Measurements from ENCODE around the gene BZW2. TPM values are rescaled to one million over a fixed set of nuclear protein-coding genes. Genes with fewer than 3 reads are reported as not detected.

Gene BZW2
- polyA plus RNA-seq (2013, experiment 1 of 2; ENCODE audit: insufficient read length): 73.2 TPM
- polyA plus RNA-seq (2013, experiment 2 of 2; ENCODE audit: insufficient read length): 81.3 TPM

DNA sequence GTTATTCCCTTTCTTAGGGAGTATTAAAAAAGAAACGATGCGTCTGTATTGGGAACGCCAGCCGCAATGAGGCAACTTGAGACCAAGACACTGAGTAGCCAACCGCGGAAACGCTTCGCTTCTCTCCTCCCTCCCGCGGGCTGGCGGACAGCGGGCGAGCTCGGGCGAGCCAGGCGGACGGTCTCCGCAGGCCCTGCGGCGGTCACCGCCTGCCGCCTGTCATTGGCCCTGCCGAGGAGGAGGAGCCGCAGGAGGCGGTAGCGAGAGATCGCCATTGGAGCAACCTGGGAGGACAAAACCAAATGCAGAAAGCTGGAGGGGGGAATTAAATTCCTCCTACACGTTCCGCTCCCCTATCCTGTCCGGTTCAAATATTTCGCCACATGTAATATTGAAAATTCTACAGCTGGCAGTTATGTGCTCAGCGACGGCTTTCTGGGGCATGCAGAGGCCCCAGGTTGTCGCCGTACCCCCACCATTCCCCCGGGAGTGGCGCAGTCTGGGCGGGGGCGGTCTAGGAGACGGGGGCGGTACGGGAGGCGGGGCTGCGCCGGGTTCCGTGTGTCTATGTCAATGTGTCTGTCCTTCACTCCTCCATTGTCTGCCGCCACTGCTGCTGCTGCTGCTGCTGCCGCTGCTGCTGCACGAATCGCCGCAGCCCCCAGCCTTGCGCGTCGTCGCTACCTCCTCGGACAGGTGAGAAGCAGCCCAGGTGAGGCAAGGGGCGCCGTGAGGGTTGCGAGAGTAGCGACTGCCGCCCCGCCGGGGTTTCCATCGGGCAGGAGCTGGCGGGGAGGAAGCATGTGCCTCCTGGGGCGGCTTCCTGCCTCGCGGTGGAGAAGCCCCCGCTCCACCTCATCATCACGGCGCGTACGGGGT lies at the start of gene BZW2, which contains the start of gene ANKMY2:
Gene BZW2 (plus strand): TSS at position 589 of the 879 bp plus-strand sequence. CDS start 19,263 bp downstream, outside the sequence.
Gene ANKMY2 (minus strand): TSS at position 162 of the 879 bp plus-strand sequence. CDS start 181 bp downstream, outside the sequence.
- DNase-seq: peak; percentile 98

DNA sequence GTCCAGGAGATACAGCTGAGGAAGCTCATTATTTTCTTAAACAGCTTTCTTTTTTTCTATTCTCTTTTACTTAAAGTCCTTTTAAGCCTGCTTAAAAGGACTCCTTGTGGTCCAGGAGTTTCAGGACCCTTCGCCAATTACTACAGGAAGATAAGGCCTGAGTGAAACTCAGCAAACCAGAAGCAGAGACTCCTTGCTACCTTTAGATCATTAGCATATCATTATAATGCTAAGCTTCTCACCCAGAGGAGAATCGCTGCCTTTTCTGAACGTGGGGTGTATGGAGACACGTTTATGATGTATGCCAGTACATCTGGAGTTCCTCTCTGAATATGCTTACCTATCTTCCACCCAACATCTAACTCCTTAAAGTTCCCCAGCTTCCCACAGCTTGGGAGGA lies 48.0 kb upstream of the BZW2 start:
- DNase-seq: no peak

DNA sequence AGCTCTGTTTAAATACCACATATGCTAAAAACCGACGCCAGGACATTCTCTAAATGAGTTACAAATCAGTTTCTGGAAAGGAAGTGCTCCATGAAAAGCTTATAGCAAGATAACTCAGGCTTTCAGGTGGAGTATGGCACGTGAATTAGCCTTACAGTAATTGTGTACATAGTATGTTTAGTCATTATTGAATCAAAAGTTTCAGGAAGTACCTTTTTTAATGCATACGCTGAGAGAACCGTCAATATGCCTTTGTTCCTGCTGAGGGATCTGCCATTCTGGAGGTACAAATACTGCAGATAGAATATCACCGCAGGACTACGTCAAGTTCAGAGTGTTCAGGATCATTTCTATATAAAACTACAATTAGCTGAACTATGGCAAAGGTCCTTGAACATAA lies 46.1 kb upstream of the BZW2 start:
- no peak for DNase-seq

DNA sequence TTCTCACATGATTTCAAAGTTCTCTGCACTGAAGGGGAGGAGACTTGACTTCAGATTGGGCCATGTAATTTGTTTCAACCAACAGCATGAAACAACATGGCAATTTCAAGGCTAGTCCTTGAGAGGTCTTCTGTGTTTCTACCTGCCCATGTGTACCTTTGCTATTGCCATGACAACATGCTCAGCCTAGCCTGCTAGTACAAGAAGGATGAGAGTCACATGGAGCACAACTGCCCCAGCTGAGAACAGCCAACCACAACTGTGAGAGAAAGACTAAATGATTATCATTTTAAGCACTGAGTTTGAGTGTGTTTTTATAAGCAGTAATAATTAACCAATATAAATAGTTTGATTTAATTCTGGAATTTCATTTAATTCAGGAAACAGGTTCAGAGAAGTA lies 42.3 kb upstream of the BZW2 start:
- DNase-seq: no peak

DNA sequence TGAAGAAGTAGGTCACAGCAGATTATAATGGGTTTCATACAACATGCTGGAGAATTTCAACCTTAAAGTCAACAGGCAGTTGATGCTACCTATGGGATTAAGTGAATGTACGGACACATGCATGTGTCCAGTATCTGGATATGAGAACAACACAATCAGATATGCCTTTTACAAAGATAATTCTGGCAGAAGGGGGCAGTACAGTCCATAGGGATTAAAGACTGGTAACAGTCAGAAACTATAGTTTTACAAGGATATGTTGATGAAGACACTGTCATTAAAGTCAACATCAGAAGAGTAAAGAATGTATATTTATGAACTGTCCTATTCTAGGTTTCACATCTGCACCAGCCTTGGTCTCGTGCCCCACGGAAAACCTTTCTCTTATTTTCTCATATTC lies 41.9 kb upstream of the BZW2 start:
- DNase-seq: peak; percentile 9

DNA sequence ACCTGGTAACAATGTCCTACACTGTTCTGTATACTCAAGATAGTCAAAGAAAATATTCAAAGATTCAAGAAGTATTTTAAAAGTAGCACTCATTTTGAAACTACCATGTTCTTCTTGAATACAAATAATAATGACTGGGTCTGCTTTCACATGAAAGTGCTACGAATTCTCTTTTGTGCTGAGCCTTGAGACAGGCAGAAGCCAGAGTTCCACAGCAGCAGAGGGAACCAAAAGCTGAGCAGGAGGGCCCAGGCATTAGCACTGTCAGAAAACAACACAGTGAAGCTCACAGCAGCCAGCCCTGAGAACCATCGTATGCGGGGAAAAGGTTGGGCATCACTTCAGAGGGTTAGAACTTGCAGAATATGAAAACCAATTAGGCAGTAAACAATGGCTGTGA lies 39.3 kb upstream of the BZW2 start:
- no peak for DNase-seq

DNA sequence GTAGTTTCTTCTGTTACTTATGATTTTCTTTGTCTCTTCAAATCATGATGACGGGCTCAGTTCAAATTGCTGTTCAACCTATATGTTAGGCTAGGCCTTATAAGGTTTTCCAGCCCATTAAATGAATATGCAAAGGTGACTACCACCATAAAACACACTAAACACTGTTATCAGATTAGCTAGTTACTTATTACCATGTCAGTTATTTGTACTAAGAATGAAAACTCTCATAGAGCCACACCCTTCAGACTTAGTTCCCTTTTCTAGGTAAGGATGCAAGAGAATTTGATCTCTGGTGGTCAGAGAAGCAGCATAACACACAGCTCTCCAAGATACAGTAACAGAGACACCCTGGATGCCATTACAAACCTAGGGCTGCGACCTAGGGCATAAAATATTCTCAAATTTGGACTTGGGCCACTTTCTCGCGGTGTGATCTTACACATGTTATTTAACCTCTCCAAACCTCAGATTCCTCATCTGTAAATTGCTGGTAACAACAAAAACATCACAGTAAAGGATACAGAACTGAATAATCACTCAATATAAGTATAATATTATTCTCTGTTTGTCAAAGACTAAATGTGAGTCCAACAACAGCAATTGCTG lies 36.0 kb upstream of the BZW2 start:
- DNase-seq: no peak

DNA sequence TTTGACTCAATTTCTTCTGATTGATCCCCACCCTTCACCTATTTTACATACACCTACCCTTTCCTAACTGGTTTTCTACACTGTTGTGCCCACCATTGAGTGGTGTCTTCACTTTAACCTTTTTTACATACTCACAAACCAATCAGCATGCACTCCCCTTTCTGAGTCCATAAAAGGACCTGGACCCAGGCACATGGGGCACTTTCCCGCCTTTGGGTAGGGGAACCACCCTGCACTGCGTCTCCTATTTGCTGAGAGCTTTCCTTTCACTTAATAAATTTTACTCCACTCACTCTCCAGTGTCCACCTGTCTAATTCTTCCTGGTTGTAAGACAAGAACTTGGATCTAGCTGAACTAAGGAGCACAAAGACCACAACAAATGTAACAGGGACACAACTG lies 34.3 kb upstream of the BZW2 start:
- DNase-seq: no peak

DNA sequence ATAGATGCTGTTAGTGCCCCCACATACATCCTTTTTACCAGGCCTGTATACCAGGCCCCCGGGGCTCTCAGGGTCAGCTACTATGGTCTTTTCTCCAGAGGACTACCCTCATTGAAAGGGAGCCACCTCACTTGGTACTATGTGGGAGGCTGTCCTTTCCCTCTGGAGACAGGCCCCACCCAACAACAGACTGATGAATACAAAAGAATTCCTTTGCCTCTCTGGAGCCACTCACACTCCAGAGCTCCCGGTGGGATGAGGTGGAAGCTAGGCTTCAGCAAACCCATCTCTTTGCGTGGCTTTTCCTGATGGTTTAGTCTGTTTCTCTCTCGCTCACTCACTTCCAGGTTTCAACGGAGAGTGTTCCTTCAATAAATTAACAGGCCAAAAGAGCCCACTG lies 30.8 kb upstream of the BZW2 start:
- no peak for DNase-seq

DNA sequence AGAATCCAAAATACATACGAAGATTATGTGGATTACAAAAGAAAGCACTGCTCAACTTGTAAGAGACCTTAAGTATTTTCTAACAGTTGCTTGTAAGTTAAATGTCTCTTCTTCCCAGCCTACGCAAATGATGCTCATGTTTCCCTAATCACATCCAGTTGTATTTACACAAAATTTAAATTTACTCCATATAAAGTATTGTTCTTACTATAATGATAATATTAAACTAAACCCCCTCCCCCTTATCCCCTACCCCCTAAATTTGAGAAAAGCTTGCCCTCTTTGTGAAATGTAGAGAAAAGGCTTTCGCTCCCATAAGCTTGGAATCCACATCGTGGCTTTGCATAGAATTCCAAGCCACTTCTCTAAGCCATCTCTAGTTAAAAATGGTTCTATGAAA lies 29.9 kb upstream of the BZW2 start:
- no peak for DNase-seq

DNA sequence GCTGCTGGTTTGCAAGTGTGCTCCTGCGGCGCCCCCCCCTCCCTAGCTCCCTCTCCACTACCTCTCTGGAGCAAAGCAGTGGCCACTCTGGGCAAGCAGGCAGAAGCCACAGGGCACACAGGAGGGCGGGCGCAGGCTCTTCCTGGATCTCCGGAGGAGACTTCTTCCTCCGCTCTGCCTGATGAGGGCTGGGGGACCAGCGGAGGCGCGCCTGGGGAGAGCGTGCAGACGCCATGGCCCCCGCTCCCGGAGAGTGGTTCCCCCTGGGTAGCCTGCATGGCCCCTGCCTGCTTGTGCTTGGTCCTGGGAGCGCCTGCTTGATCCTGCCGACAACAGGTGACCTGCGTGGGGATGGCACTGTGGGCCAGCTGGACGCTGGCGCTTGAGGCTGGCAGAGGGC lies 29.4 kb upstream of the BZW2 start:
- no peak for DNase-seq

DNA sequence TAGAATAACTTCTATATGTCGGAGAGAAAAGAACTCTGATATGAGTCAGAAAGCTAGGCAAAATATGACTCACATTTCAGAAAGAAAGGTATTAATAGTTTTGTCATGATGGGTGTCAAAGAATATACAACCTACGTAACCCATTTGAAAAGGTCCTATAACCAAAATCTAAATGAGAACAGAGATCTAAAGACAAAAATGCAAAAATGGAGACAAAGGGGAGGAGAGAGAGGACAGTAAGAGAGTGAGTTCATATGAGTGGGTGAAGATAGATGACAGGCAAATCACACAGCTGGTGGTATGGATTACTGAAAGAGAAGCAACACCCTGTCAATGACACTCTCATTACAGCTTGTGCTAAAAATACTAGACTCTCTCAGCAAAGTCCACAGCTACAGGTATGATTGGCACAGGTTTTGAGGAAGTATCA lies 26.0 kb upstream of the BZW2 start:
- DNase-seq: no peak

DNA sequence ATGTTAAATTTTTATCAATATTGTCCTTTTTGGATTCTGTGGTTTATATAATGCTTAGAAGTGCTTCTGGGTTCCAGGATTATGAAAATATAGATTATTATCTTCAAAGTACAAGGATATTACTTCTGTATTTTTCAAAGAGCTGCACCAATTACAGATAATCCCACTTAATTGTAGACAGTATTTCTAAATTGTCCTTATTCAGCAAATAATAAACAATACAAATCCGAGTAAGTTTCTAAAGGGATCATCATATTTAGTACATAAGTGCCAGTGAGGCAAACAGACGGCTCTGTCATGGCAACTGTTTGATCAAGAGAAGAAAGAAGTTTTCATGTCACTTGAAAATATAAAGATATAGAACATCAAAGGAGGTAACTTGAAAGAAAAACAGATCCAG lies 19.6 kb upstream of the BZW2 start:
- no peak for DNase-seq

DNA sequence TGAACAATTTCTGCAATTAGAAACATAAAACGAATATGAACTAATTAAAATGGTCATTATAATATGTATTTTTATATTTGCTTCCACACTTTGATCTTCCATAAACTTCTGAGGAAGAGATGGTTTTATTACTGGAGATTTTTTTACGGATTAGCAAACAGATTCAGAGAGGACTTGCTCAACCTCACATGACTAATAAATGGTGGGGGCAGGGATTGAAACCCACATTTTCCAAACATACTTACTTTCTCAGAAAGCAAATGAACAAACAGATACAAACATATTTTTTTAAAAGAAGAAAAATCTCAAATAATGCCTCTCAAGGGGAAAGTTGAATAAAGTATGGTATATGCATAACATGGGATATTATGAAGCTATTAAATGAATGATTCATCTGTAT lies 18.7 kb upstream of the BZW2 start:
- DNase-seq: peak; percentile 10

DNA sequence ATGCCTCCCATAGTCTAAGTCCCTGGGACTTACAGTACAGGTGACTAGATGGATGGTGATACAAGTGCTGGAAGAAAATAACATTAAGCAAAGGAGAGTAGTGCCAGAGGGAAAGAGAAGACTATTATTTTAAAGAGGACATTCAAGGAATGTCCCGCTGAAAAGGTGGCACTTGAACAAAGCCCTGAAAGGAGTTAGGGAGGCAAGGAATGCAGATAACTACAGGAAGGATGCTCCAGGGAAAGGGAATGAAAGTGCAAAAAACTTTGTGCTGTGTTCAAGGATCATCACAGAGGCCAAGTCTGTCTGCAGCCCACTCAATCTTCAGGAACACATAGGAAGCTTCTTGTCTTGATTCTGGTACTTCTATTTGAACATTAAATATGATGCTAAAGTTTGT lies 15.3 kb upstream of the BZW2 start:
- DNase-seq: no peak

DNA sequence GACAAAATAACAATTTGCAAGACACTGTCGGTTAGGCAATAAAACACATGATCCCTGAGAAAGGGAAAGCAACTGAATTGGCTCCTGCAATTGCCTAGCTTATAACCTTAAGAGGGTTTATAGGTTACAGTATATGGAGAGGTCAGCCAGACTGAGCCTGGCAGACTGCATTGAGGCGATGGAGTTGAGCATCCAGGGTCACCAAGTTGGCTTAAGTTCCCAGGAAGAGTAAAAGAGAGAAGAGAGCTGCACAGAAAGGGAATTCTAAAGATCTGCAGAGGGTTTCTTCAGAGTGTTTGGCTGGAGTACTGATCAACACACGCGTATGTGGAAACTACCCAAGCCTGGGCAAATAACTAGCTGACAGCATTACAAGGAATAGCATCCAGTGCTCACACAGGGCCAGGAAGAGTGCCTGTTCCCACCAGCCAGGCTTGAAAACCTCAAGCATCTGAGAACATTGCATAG lies 11.7 kb upstream of the BZW2 start:
- DNase-seq: no peak

DNA sequence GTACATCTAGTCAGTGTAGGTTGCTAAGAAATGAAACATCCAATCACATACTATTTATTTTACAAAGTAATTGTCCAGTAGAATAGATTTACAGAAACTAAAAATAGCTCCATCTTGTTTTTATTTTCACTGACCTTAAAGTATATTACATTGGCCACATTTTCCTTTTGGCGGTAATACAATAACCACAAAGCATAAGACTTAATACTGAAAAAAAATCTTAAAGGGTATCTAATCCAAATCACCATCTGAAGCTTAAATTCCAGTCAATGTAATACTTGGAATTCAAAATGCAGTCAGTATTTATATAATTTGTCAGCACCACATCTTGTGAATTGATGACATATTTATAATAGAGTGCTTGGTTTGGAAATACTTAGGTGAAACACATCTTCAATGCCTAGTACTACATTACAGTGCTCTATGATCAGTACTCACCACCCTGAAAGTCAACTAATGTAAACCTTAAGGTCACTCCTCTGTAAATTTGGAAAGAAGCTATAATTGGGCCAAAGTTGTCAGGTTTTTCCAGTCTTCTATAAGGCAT lies 9.4 kb upstream of the BZW2 start:
- DNase-seq: peak; percentile 50

DNA sequence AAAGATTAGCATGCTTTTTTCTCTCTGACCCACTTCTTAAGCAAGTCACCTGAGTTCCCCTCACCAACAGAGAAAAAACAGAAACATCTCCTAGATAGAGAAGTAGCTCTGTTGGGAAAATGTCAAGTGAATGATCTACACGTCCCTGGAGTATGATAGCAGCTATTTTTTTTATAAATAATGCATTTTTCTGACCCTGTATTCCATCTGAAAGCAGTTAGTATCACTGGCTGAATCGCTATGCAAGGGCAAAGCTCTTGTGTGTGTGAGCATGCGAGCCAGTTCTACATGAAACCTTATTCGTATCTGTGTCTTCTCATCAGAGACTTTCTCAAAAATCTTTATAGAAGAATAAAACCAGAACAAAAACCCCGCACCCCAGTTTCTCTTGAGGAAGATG lies 8.6 kb upstream of the BZW2 start:
- no peak for DNase-seq

DNA sequence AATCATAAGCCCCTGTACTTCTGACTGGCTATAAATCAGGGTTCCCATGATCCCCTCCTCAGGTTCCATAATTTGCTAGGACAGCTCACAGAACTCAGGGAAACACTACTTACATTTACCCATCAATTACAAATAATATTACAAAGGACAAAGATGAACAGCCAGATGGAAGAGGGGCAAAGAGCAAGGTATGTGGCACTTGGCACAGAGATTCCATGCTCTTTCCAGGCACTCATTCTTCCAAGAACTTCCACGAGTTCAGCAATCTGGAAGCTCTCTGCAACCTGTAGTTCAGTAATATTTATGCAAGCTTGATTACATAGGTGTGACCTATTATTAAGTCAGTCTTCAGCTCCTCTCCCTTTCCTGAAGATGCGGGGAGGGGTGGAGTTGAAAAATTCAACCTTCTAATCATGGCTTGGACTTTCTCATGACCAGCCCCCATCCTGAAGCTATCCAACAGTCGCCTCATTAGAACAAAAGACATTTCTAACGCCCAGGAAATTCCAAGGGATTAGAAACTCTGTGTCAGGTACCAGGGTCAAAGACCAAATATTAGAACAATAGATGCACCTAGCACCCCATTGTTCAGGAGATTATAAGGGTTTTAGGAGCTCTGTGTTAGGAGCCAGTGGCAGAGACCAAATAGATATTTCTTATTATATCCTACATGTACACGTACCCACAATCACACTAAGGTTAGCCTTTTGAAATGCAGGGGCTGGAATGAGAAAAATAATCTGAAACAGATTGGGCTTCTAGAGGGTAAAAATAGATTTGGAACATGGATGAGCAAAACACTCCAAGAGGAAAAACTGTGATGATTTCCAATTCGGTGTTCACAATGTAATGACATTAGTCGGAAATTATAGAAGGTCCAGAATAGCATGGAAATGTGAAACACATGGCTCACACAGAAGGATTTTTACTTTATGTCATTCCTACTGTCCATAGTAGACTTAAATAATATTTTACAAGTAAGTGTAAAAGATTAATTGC lies 7.4 kb upstream of the BZW2 start:
- no peak for DNase-seq

DNA sequence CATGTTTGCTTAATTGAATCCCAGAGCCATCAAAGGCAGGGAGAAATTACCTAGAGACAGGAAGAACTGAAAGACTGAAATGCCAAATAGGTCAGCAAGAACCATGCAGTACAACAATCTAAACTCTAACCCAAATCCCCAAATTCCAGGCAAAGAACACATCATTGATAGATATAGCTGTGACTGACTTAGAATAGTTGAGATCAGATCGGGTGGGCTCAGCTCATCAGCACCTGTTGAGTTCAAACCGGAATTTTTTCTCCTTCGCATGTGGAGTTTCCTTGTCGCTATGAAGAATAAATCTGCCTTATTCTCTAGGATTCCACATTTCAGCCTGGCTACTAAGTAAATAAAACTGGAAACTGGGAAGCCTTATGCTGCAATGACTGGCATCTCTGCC lies 1.8 kb upstream of the BZW2 start:
- DNase-seq: no peak

DNA sequence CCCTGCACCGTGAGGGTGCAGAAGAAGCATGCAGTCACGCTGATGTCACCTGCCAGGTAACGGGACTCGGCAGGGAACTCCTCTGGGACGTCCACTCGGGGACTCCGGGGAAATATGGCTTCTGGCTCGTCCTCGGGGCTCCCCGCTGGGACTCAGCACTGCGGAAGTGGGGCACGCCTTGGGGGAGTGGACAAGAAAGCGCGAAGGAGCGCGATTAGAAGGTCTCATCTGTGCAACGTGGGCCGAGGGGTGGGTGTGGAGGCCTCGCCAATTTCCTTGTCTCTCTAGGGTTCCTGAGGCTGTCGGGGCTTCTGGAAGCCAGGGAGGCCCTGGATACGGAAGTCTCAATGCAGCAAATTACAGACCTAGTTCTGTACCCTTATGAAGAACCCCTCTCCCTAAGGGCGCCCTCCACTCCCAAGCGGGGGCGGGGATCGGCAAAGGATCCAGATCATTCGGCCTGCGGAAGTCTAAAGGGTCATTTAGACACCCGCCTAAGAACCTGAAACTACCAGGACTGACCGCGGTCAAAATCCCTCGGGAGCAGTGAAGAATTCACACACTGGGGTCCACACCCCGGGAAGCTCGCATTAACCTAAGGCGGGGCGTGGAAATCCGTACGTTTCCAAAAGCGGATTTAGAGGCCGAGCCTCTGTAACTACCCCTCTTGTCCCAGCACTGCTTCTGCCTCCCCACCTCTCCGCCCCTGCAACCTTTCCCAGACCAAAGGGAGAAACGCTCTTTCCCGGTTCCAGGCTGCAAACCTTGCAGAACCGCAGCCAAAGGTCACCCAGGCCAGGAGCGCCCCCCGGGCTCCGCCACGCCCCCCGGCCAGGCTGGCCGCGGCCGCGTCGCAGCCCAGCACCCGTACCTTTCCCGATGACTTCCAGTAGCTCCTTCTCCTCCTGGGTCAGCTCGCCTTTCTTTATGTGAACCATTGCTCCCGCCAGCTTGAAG lies 1.1 kb upstream of the BZW2 start:
- DNase-seq: peak; percentile 58

All from fibroblast of skin of scalp (primary cell).